NCI-H1694 (cell line): ENCODE results near the gene DNASE1.

Experiments
- DNase-seq: peaks from one replicate; lab custom pipeline; 2025; lab: John Stamatoyannopoulos, UW

The DNASE1 gene

GRCh38 chr16:3696425-3697218 is 42.1 kb downstream of the DNASE1 start:
- DNase-seq, result no peak

GRCh38 chr16:3698941-3699340 is 44.5 kb downstream of the DNASE1 start:
- no peak for DNase-seq

GRCh38 chr16:3701531-3701930 is 47.0 kb downstream of the DNASE1 start:
- DNase-seq, result no peak

GRCh38 chr16:3702082-3702481 is 47.6 kb downstream of the DNASE1 start:
- DNase-seq, result no peak

GRCh38 chr16:3706253-3707012 is 51.9 kb downstream of the DNASE1 start:
- DNase-seq, result no peak
